ENCODE measurements around the gene GAS7.

- TF ChIP-seq CTCF (IDR thresholded peaks at IDR 0.05) = no peak
- TF ChIP-seq POLR2A (IDR thresholded peaks at IDR 0.05) = no peak
These were observed 62.7 kb downstream of the GAS7 start for GRCh38 chr17:10135539-10136257.
